Activated T-helper 2 cell treated with anti-CD3 and anti-CD28 coated beads, Interferon-gamma antibody, Interleukin-2, Interleukin-4, amounts not matched to agents 10 μg/mL and 5 μg/mL and 100 μg/mL, durations not matched to agents 14 hours and 24 hours and 36 hours (primary cell): ENCODE measurements around the gene CDH18. TPM values are rescaled to one million over a fixed set of nuclear protein-coding genes. Genes with fewer than 3 reads are reported as not detected.

Experiments used
- DNase-seq: peaks from one replicate; pipeline ENCODE4 v3.0.0; 2021; ENCODE audit warnings: low spot score
- H3K27ac Mint-ChIP-seq: one replicate; pipeline ENCODE4 v1.8.0; 2021; ENCODE audit warnings: mixed read lengths
- H3K27me3 Mint-ChIP-seq: one replicate; pipeline ENCODE4 v1.8.0; 2021; ENCODE audit warnings: low read depth, mixed read lengths
- H3K36me3 Mint-ChIP-seq: one replicate; pipeline ENCODE4 v1.8.0; 2021; ENCODE audit warnings: low read depth, mixed read lengths
- H3K4me1 Mint-ChIP-seq: one replicate; pipeline ENCODE4 v1.8.0; 2021; ENCODE audit warnings: low read depth, mixed read lengths
- H3K4me3 Mint-ChIP-seq: one replicate; pipeline ENCODE4 v1.8.0; 2021; ENCODE audit warnings: low read depth, mild to moderate bottlenecking, moderate library complexity, mixed read lengths
- H3K9me3 Mint-ChIP-seq: one replicate; pipeline ENCODE4 v1.8.0; 2021; ENCODE audit warnings: mixed read lengths
- intact Hi-C: fragments of 100-400 bp; cut with micrococcal nuclease; formaldehyde crosslinking; loops from one replicate; pipeline ENCODE4 v1.15.1; 2023
- total RNA-seq: library from RNA; stranded (reverse); gene quantifications from 2 replicates; pipeline ENCODE4 v1.2.3, GENCODE V29; 2022

Gene CDH18
- total RNA-seq, 1 donor from 2014 or later, result not detected

DNA sequence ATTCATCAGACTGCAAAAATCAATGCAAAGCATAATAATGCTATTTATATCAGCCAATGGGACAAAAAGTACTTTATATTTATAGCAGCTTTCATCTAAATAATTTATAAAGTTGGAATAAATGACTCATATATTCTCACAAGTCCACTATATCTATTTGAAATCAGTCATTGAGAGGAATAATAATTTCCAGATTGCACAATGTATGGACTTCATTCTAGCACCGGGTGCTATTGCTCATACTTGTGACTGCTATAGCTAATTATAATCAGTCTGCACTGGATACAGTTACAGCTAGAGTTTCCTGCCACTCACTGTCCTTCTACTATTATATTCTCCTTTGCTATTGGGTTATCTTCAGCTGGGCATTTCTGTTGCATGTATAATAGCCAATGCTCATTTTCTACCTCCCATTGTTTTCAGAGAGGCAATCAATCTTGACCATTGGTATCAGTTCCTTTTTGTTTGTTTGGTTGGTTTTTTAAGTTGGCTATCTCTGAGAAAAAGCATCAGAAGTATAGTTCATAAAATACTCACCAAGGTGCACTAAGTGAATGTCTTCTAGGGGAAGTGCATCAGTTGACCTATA is 1.9 kb downstream of the CDH18 start:
- no peaks in the 10 kb centered on the region for H3K36me3 Mint-ChIP-seq
- no peak overlapping the region for H3K4me3 Mint-ChIP-seq
- H3K27ac Mint-ChIP-seq, result no peak overlapping the region
- H3K27me3 Mint-ChIP-seq, result no peaks in the 10 kb centered on the region
- no peak for DNase-seq
- H3K9me3 Mint-ChIP-seq, result peaks cover 34% of the 10 kb centered on the region
- H3K4me1 Mint-ChIP-seq, result no peaks in the 10 kb centered on the region
- intact Hi-C loops, result no loop called here

DNA sequence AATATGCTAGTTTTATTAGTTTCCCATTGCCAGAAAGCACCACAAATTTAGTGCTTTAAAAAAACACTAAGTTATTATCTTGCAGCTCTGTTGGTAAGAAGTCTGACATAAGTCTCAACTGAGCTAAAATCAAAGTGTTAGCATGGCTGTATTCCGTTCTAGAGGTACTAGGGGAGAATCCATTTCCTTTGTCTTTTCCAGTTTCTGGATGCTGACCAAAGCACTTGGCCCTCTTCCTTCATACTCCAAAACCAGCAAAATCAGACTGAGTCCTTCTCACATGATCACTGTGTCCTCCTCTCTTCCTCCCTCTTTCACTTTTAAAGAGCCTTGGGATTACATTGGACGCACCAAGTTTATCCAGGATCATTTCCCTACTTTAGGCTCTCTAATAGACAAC is 9.5 kb downstream of the CDH18 start:
- no peaks in the 10 kb centered on the region for H3K27me3 Mint-ChIP-seq
- no peaks in the 10 kb centered on the region for H3K36me3 Mint-ChIP-seq
- H3K4me3 Mint-ChIP-seq, result no peak overlapping the region
- peaks cover 56% of the 10 kb centered on the region for H3K9me3 Mint-ChIP-seq
- H3K4me1 Mint-ChIP-seq, result no peaks in the 10 kb centered on the region
- DNase-seq, result no peak
- intact Hi-C loops, result no loop called here
- no peak overlapping the region for H3K27ac Mint-ChIP-seq

DNA sequence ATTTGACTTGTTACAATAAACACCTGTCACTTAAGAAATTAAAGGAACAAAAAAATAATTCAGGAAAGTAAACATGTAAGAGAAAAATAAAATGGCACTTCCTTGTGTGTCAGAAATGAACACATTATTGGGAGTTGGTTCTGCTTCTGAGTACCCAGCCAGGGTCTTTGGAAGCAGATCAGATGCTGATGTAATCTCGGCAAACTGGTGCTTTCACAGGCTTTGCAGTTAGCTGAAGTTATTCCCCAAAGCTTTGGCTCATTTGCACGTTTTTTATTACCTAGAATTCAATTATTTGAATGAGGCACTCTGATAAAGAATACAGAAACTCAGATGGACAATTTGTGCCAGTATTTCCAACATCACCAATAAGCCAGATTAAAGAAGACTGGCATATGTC is 10.9 kb downstream of the CDH18 start:
- no peak for DNase-seq
- Mint-ChIP-seq H3K4me1 (no peaks in the 10 kb centered on the region), H3K9me3 (peaks cover 55% of the 10 kb centered on the region), H3K36me3 (no peaks in the 10 kb centered on the region), H3K27me3 (no peaks in the 10 kb centered on the region), H3K27ac (no peak overlapping the region), H3K4me3 (no peak overlapping the region)
- intact Hi-C loops, result no loop called here

DNA sequence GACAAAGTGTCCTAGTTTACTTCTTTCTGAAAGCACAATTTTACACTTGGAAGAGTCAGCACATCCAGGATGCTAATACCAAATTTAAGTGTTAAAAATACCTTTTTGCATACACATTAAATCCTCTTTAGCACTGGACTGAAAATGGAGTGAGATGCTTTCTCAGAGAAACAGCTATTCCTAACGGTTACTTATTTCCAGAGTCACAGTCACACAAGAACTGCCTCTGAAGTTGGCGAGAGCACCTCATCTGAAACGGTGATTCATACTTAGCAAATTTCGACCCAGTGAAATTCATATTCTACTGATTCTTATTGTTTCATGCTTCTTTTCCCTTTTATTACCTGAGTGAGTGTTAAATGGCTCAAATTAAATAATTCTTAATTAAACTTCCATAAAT is 12.2 kb downstream of the CDH18 start:
- H3K9me3 Mint-ChIP-seq, result peaks cover 49% of the 10 kb centered on the region
- H3K27me3 Mint-ChIP-seq, result no peaks in the 10 kb centered on the region
- no peak overlapping the region for H3K4me3 Mint-ChIP-seq
- H3K36me3 Mint-ChIP-seq, result no peaks in the 10 kb centered on the region
- H3K27ac Mint-ChIP-seq, result no peak overlapping the region
- H3K4me1 Mint-ChIP-seq, result no peaks in the 10 kb centered on the region
- intact Hi-C loops, result no loop called here
- no peak for DNase-seq

DNA sequence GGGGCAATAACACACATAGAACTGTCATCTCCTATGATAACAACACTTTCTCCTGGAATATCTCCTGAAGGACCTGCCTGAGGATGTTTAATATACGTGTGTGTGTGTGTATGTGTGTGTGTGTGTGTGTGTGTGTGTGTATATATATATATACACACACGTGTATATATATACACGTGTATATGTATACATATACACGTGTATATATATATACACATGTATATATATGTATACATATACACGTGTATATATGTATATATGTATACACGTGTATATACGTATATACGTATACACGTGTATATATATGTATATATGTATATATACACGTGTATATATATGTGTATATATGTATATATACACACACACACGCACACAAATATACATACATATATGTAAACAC is 27.5 kb downstream of the CDH18 start:
- Mint-ChIP-seq H3K36me3 (no peaks in the 10 kb centered on the region), H3K27me3 (no peaks in the 10 kb centered on the region), H3K4me3 (no peak overlapping the region), H3K27ac (no peak overlapping the region), H3K4me1 (no peaks in the 10 kb centered on the region), H3K9me3 (peaks cover 28% of the 10 kb centered on the region)
- intact Hi-C loops, result no loop called here
- DNase-seq, result no peak

DNA sequence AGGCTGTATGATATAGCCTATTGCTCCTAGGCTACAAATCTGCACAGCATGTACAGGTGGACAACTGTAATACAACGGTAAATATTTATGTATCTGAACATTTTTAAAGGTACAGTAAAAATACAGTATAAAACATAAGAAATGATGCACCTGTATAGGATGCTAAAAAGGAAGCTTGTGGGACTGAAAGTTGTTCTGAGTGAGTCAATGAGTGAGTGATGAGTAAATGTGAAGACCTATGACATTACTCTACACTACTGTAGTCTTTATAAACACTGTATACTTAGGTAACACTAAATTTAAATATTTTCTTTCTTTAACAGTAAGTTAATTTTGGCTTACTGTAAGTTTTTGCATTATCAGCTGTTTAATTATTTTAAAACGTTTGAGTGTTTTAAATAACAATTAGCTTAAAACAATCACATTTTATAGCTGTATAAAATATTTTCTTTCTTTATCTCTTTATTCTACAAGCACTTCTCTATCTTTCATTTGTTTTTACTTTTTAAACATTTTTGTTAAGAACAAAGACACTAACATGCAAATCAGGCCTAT is 28.1 kb downstream of the CDH18 start:
- H3K27ac Mint-ChIP-seq, result no peak overlapping the region
- H3K4me3 Mint-ChIP-seq, result no peak overlapping the region
- H3K4me1 Mint-ChIP-seq, result no peaks in the 10 kb centered on the region
- intact Hi-C loops, result no loop called here
- no peaks in the 10 kb centered on the region for H3K27me3 Mint-ChIP-seq
- no peaks in the 10 kb centered on the region for H3K36me3 Mint-ChIP-seq
- DNase-seq, result no peak
- H3K9me3 Mint-ChIP-seq, result peaks cover 32% of the 10 kb centered on the region

DNA sequence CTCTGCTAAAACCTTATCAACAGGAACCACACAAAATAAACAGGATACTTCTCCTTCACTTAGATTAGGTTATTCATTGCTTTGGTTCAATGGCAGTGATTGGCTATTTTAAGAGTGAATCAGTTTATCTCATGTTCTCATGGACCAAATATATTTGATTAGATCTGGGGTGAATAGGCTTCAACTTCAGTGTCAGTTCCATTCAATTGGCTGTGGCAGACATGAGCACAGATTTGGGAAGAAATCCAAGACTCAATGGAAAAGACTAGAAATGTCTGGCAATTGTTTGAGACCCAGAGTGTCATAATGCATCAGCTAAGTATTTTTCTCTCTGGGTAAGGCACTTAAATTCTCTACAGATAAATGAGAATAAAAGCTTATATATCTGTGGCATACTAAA is 37.1 kb downstream of the CDH18 start:
- no peak overlapping the region for H3K27ac Mint-ChIP-seq
- no peak for DNase-seq
- no peak overlapping the region for H3K4me3 Mint-ChIP-seq
- no peaks in the 10 kb centered on the region for H3K36me3 Mint-ChIP-seq
- H3K9me3 Mint-ChIP-seq, result peaks cover 21% of the 10 kb centered on the region
- no peaks in the 10 kb centered on the region for H3K4me1 Mint-ChIP-seq
- intact Hi-C loops, result no loop called here
- H3K27me3 Mint-ChIP-seq, result no peaks in the 10 kb centered on the region

DNA sequence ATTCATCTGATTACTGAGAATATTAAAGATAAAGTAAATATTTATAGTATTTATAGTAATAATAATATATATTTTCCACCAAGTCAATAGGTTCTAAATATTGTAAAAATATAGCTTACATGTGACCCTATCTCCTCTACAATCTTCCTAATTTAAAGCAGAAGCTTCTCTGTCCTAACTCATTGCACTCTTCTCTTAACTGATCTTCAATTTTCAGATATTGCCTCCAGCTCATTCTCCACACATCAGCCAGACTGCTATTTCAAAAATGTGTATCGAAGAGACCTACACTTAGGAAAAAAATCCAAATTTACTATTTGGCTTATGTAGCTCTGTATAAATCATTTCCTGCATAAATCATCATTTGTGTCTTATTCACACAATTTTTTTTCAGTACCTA is 47.8 kb downstream of the CDH18 start:
- Mint-ChIP-seq H3K36me3 (no peaks in the 10 kb centered on the region), H3K27me3 (no peaks in the 10 kb centered on the region), H3K9me3 (peaks cover 26% of the 10 kb centered on the region), H3K27ac (no peak overlapping the region), H3K4me1 (no peaks in the 10 kb centered on the region), H3K4me3 (no peak overlapping the region)
- intact Hi-C loops, result no loop called here
- no peak for DNase-seq

DNA sequence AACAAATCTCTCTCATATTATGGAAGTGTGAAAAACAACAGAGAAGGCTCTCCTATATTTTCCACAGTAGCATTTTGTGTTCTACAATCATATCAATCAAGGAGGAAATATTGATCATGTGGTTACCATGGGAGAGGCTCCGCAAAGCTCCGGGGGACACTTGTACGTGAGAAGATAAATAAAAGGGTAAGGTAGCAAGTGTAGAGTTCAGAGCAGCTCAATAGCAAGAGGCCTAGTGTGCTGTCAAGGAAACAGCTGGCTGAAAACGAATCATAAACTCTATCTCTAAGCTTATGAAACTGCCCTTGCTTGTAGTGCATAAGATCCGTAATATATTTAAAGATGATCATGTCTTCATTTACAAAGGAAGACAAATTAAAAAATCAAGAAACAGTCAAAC is 57.5 kb downstream of the CDH18 start:
- Mint-ChIP-seq H3K36me3 (no peaks in the 10 kb centered on the region), H3K27ac (no peak overlapping the region), H3K4me3 (no peak overlapping the region), H3K9me3 (peaks cover 34% of the 10 kb centered on the region), H3K4me1 (no peaks in the 10 kb centered on the region), H3K27me3 (no peaks in the 10 kb centered on the region)
- DNase-seq, result no peak
- intact Hi-C loops, result no loop called here

DNA sequence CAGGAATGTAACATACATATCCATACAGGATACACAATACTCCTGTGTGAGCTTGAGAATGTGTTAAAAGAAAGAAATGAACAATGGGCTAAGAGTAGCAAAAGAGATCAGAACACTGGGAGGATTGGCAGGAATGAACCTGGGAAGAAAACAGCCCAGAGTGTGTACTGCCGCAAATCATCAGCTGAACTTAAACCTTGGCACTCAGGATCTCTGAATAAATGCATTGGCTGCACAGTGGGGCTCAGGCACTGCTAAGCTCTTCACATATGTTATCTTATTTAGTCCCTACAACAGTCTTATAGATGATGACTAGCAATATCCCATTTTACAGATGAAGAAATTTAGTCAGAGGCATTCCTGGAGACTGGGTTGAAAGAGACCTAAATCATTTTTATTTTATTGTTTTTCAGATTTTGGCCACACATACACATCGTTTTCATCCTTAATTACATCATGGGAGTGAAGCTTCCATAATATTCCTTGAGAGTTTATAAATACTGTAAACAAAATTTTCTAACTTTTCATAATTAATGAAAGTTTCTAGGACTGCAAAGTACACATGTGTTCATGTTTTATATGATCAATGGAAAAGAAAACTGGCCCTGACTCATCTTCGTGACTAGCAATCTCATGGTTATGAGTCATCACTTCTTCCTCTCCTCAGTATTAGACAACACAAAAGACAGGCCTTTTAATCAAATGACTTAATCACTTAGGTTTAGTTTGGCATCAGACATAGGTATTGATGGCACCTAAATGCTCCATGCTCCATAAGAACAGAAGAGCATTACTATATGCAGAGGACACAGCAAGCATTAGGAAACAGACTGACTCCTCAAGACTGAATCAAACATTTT is 59.2 kb downstream of the CDH18 start:
- intact Hi-C loops, result no loop called here
- no peak for DNase-seq
- H3K27me3 Mint-ChIP-seq, result no peaks in the 10 kb centered on the region
- H3K9me3 Mint-ChIP-seq, result peaks cover 29% of the 10 kb centered on the region
- no peak overlapping the region for H3K4me3 Mint-ChIP-seq
- no peaks in the 10 kb centered on the region for H3K36me3 Mint-ChIP-seq
- no peaks in the 10 kb centered on the region for H3K4me1 Mint-ChIP-seq
- H3K27ac Mint-ChIP-seq, result no peak overlapping the region

DNA sequence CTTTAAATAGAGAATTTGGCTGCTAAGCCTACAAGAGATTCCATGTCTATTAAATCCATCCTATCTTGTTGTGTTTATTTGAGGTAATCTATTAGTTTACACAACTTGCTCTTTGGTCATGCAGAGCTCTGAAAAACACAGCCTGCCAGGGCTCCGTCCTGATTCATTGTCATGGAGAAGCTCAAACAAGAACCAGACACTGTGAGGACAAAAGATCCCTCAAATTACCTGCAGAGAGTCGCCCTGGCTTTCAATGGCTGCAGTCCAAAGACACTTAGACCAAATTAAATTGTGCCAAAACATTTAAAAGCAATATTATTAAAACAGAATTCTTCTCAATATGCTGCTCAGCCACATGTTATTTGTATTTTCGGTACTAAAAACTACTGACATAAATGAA is 60.1 kb downstream of the CDH18 start:
- H3K4me1 Mint-ChIP-seq, result no peaks in the 10 kb centered on the region
- no peaks in the 10 kb centered on the region for H3K36me3 Mint-ChIP-seq
- no peak overlapping the region for H3K4me3 Mint-ChIP-seq
- intact Hi-C loops, result no loop called here
- peaks cover 25% of the 10 kb centered on the region for H3K9me3 Mint-ChIP-seq
- DNase-seq, result no peak
- no peak overlapping the region for H3K27ac Mint-ChIP-seq
- no peaks in the 10 kb centered on the region for H3K27me3 Mint-ChIP-seq

DNA sequence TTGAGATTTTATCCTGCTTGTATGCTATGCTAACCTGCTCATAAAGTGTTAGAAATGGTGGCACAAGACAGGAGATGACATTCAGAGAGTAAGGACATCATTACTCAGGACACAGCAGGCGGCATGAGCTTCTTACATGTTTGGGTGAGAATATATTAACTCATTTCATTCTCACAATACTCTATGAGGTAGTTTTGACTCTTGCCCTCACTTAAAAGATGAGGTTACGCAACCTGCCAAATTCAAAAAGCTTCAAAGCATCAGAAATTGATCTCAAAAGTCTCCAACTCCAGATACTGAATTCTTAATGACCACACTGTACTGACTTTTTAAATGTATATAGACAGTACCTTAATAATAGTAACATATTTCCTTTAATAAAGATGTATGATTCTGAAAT is 60.8 kb downstream of the CDH18 start:
- no peak overlapping the region for H3K27ac Mint-ChIP-seq
- H3K9me3 Mint-ChIP-seq, result peaks cover 23% of the 10 kb centered on the region
- no peak overlapping the region for H3K4me3 Mint-ChIP-seq
- H3K27me3 Mint-ChIP-seq, result no peaks in the 10 kb centered on the region
- no peaks in the 10 kb centered on the region for H3K36me3 Mint-ChIP-seq
- DNase-seq, result no peak
- intact Hi-C loops, result no loop called here
- no peaks in the 10 kb centered on the region for H3K4me1 Mint-ChIP-seq

DNA sequence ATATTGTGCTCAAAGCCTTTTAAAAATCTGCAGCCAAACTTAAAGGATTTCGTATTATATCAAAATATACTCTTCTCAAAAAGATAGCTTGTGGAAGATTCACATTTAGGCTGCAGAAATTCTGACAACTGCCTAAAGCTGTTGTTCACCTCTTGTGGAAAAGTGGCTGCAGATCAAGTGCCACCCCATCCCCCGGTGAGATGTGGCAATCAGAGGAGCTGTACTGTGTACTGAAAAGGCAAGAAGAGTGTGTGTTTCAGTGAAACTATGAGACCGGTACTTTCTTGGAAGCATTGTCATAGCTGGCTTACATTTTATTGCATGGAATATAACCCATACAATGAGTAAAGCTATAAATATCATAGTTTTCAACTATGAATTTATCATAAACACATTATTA is 64.3 kb downstream of the CDH18 start:
- Mint-ChIP-seq H3K4me1 (no peaks in the 10 kb centered on the region), H3K27me3 (no peaks in the 10 kb centered on the region), H3K9me3 (peaks cover 10% of the 10 kb centered on the region), H3K27ac (no peak overlapping the region), H3K4me3 (no peak overlapping the region), H3K36me3 (no peaks in the 10 kb centered on the region)
- DNase-seq, result no peak
- intact Hi-C loops, result no loop called here
